Measurements from ENCODE around the gene NR2E1.

DNA sequence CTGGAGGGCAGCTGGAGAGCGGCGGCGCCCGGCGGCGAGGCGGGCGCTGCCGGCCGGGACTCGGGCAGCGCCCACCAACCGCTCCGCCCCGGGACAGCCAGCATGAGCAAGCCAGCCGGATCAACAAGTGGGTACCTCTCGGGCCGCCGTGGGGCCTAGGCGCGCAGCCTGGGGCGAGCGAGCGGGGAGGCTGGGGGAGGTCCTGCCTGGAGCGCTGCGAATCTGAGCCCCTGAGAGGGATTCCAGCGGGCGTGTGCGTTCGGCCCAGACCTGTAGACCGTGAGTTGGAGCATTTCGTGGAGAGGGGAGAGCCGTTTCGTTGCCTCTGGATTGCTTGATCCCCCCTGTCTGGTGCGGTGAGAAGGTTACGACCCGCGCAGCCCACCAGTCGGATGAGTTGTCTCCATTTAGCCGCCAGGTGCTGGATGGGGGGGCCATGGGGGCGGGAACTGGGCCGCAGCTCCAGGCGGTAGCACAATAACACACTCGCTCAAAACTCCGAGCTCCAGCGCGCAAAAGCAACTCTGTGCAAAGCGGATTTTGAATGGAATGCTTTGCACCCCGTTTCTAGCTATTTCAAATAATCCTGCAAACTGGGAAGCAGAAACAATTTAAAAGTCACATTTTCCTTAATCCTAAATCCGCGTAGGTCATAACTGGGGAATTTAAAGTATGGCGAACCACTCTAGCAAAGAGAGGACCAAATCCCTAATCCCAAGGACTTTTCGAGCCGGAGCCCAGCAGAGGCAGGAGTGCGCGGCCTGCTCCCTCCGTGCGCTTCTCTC is 1.0 kb downstream of the NR2E1 start:
- TF ChIP-seq, protein P1, sequence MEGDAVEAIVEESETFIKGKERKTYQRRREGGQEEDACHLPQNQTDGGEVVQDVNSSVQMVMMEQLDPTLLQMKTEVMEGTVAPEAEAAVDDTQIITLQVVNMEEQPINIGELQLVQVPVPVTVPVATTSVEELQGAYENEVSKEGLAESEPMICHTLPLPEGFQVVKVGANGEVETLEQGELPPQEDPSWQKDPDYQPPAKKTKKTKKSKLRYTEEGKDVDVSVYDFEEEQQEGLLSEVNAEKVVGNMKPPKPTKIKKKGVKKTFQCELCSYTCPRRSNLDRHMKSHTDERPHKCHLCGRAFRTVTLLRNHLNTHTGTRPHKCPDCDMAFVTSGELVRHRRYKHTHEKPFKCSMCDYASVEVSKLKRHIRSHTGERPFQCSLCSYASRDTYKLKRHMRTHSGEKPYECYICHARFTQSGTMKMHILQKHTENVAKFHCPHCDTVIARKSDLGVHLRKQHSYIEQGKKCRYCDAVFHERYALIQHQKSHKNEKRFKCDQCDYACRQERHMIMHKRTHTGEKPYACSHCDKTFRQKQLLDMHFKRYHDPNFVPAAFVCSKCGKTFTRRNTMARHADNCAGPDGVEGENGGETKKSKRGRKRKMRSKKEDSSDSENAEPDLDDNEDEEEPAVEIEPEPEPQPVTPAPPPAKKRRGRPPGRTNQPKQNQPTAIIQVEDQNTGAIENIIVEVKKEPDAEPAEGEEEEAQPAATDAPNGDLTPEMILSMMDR (IDR thresholded peaks at IDR 0.05): no peak
- no peak for TF ChIP-seq POLR2AphosphoS5 (IDR thresholded peaks at IDR 0.05; ENCODE audit: insufficient read depth in 1 of 2, low read depth in 1 of 2)
- no peak for TF ChIP-seq POLR2A (IDR thresholded peaks at IDR 0.05)
